Endometrial microvascular endothelial cells (primary cell): Measurements from ENCODE around the gene ANKRD11. TPM values are rescaled to one million over a fixed set of nuclear protein-coding genes. Genes with fewer than 3 reads are reported as not detected.

Source experiments
- in situ Hi-C: cut with HindIII; loops from 2 replicates; pipeline ENCODE4 v1.10.0; 2017; ENCODE audit warnings: low sequenced_read_pairs, low pct_unique_long_range_greater_than_20kb; ENCODE audit errors: inconsistent ontology term
- total RNA-seq: library from RNA; depleted of rRNA; stranded (reverse); fragments of >200 nt; gene quantifications from one replicate; pipeline ENCODE4 v1.2.3, GENCODE V29; 2015; ENCODE audit errors: inconsistent ontology term

Gene ANKRD11
- total RNA-seq, 1 donor from 2014 or later: 72.5 TPM

GRCh38 chr16:89221604-89222003, 268.8 kb downstream of the ANKRD11 start:
- in situ Hi-C loops: no loop called here

- in situ Hi-C loops: no loop called here
Observed at GRCh38 chr16:89219365-89219764, 271.0 kb downstream of the ANKRD11 start.

Other genes with a start within 250 kb of the ANKRD11 start
- gene SPG7, start 17.8 kb upstream of the ANKRD11 start, total RNA-seq: 67.8 TPM
- 4,119 TPM for gene RPL13, start 70.1 kb upstream of the ANKRD11 start, total RNA-seq
- gene CPNE7, start 85.2 kb upstream of the ANKRD11 start, total RNA-seq: 22.9 TPM
- not detected for gene DPEP1, start 123.1 kb upstream of the ANKRD11 start, total RNA-seq
- gene CHMP1A, start 167.1 kb upstream of the ANKRD11 start, total RNA-seq: 110 TPM
- 7.9 TPM for gene SPATA33, start 167.3 kb upstream of the ANKRD11 start, total RNA-seq
- 58.4 TPM for gene CDK10, start 196.1 kb upstream of the ANKRD11 start, total RNA-seq
- 14.0 TPM for gene SPATA2L, start 211.1 kb upstream of the ANKRD11 start, total RNA-seq
- gene VPS9D1, start 230.3 kb upstream of the ANKRD11 start, total RNA-seq: 3.4 TPM
- gene ZNF276, start 231.0 kb upstream of the ANKRD11 start, total RNA-seq: 24.6 TPM